ENCODE results near the gene ASB2.

- no peak for TF ChIP-seq EP300 (IDR thresholded peaks at IDR 0.05; ENCODE audit: low read depth)
- no peak for TF ChIP-seq POLR2A (IDR thresholded peaks at IDR 0.05)
- no peak for TF ChIP-seq CTCF (IDR thresholded peaks at IDR 0.05)
Measured at GRCh38 chr14:93978735-93979134, 2.4 kb upstream of the ASB2 start.
